HEK293 (cell line): ENCODE measurements around the gene PWWP2A.

ENCODE experiments used
- CTCF ChIA-PET: fragments of 350-600 bp; formaldehyde crosslinking; extraction: SDS; loops from one replicate; lab custom pipeline; 2021; ENCODE audit warnings: antibody characterized with exemption; lab: Yijun Ruan, JAX
- POLR2A ChIA-PET: fragments of 300-600 bp; formaldehyde crosslinking; extraction: SDS; loops from one replicate; lab custom pipeline; 2020; ENCODE audit warnings: antibody characterized with exemption, inconsistent platforms; lab: Yijun Ruan, JAX
- H3K27ac ChIP-seq: fragments of 200-500 bp; sonication (Bioruptor generic); 2 replicates; pipeline ENCODE4 v1.5.1; 2014; ENCODE audit warnings: low read depth, low read length, control low read depth, inconsistent platforms; ENCODE audit errors: extremely low read depth
- H3K36me3 ChIP-seq, 2 experiments: fragments of 200-500 bp in 1 of 2; sonication (Bioruptor generic) in 1 of 2; 1 replicate in 1 of 2; 2 replicates in 1 of 2; pipeline ENCODE4 v1.5.1; 2014 to 2017; ENCODE audit warnings: inconsistent platforms in 2 of 2, low read length in 2 of 2; ENCODE audit not compliant: control insufficient read depth in 2 of 2, insufficient read depth in 1 of 2
- H3K4me1 ChIP-seq: fragments of 200-500 bp; sonication (Bioruptor generic); 2 replicates; pipeline ENCODE4 v1.5.1; 2014; ENCODE audit warnings: mild to moderate bottlenecking, low read length, inconsistent platforms; ENCODE audit not compliant: control insufficient read depth, insufficient read depth
- H3K4me3 ChIP-seq: 2 replicates; pipeline ENCODE4 v1.5.1; 2011; ENCODE audit warnings: low read depth, mild to moderate bottlenecking, control low read depth, low read length, moderate library complexity
- H3K9me3 ChIP-seq: fragments of 200-500 bp; sonication (Bioruptor generic); 2 replicates; pipeline ENCODE4 v1.5.1; 2014; ENCODE audit warnings: low read depth, low read length, inconsistent platforms; ENCODE audit not compliant: control insufficient read depth, insufficient read depth
- GLI4 ChIP-seq: fragments of 450-650 bp; formaldehyde crosslinking; IDR thresholded peaks from 2 replicates; pipeline ENCODE4 v1.5.1; 2016; ENCODE audit warnings: missing biosample characterization, missing genetic modification characterization
- IKZF3 ChIP-seq: fragments of 450-650 bp; IDR thresholded peaks from 2 replicates; pipeline ENCODE4 v1.5.0; 2018; ENCODE audit warnings: missing biosample characterization, mild to moderate bottlenecking, missing genetic modification characterization, moderate library complexity
- SP3 ChIP-seq: fragments of 450-650 bp; formaldehyde crosslinking; IDR thresholded peaks from 2 replicates; pipeline ENCODE4 v1.5.1; 2016; ENCODE audit warnings: missing biosample characterization, missing genetic modification characterization
- WT1 ChIP-seq: fragments of 450-650 bp; formaldehyde crosslinking; IDR thresholded peaks from 2 replicates; pipeline ENCODE4 v1.5.1; 2016; ENCODE audit warnings: missing biosample characterization, missing genetic modification characterization
- YY2 ChIP-seq: fragments of 450-650 bp; formaldehyde crosslinking; IDR thresholded peaks from 2 replicates; pipeline ENCODE4 v1.5.1; 2016; ENCODE audit warnings: missing biosample characterization, missing genetic modification characterization
- ZEB2 ChIP-seq: fragments of 450-650 bp; formaldehyde crosslinking; IDR thresholded peaks from 2 replicates; pipeline ENCODE4 v1.5.1; 2016; ENCODE audit warnings: missing biosample characterization, missing genetic modification characterization
- ZFHX2 ChIP-seq: fragments of 450-650 bp; formaldehyde crosslinking; conservative IDR thresholded peaks from 2 replicates; pipeline ENCODE4 v1.5.1; 2016; ENCODE audit warnings: missing biosample characterization, missing genetic modification characterization
- ZNF112 ChIP-seq: fragments of 450-650 bp; formaldehyde crosslinking; IDR thresholded peaks from 2 replicates; pipeline ENCODE4 v1.5.0; 2017; ENCODE audit warnings: missing biosample characterization, missing genetic modification characterization
- ZNF155 ChIP-seq: fragments of 450-650 bp; formaldehyde crosslinking; IDR thresholded peaks from 2 replicates; pipeline ENCODE4 v1.5.1; 2016; ENCODE audit warnings: missing biosample characterization, missing genetic modification characterization
- ZNF16 ChIP-seq: fragments of 450-650 bp; formaldehyde crosslinking; IDR thresholded peaks from 2 replicates; pipeline ENCODE4 v1.5.1; 2016; ENCODE audit warnings: low read depth, missing biosample characterization, missing genetic modification characterization
- ZNF423 ChIP-seq: fragments of 450-650 bp; formaldehyde crosslinking; IDR thresholded peaks from 2 replicates; pipeline ENCODE4 v1.5.1; 2016; ENCODE audit warnings: missing biosample characterization, missing genetic modification characterization
- ZNF501 ChIP-seq: fragments of 450-650 bp; formaldehyde crosslinking; IDR thresholded peaks from 2 replicates; pipeline ENCODE4 v1.5.1; 2016; ENCODE audit warnings: missing biosample characterization, missing genetic modification characterization
- ZNF701 ChIP-seq: fragments of 450-650 bp; formaldehyde crosslinking; IDR thresholded peaks from 2 replicates; pipeline ENCODE4 v1.5.1; 2016; ENCODE audit warnings: missing biosample characterization, missing genetic modification characterization
- TF ChIP-seq, protein P1 (sequence below): fragments of 450-650 bp; formaldehyde crosslinking; IDR thresholded peaks from 2 replicates; pipeline ENCODE4 v1.5.1; 2016; ENCODE audit warnings: missing biosample characterization, missing genetic modification characterization
- TF ChIP-seq, protein P2 (sequence below): sonication (generic); formaldehyde crosslinking; IDR thresholded peaks from 2 replicates; pipeline ENCODE4 v1.8.1; 2022; ENCODE audit warnings: mild to moderate bottlenecking, moderate library complexity, missing genetic modification reagents
- TF ChIP-seq, protein P3 (sequence below): fragments of 450-650 bp; formaldehyde crosslinking; IDR thresholded peaks from 2 replicates; pipeline ENCODE4 v1.5.1; 2016; ENCODE audit warnings: missing biosample characterization, missing genetic modification characterization
- TF ChIP-seq, protein P4 (sequence below): fragments of 450-650 bp; formaldehyde crosslinking; IDR thresholded peaks from 2 replicates; pipeline ENCODE4 v1.5.1; 2016; ENCODE audit warnings: missing biosample characterization, missing genetic modification characterization
- TF ChIP-seq, protein P5 (sequence below): fragments of 450-650 bp; formaldehyde crosslinking; IDR thresholded peaks from 2 replicates; pipeline ENCODE4 v1.5.1; 2017; ENCODE audit warnings: missing biosample characterization, missing genetic modification characterization
- TF ChIP-seq, protein P6 (sequence below): fragments of 450-650 bp; formaldehyde crosslinking; IDR thresholded peaks from 2 replicates; pipeline ENCODE4 v1.5.1; 2016; ENCODE audit warnings: missing biosample characterization, missing genetic modification characterization
- TF ChIP-seq, protein P7 (sequence below): fragments of 450-650 bp; formaldehyde crosslinking; conservative IDR thresholded peaks from 2 replicates; pipeline ENCODE4 v1.5.1; 2016; ENCODE audit warnings: low read depth, missing biosample characterization, missing genetic modification characterization

Gene PWWP2A

DNA sequence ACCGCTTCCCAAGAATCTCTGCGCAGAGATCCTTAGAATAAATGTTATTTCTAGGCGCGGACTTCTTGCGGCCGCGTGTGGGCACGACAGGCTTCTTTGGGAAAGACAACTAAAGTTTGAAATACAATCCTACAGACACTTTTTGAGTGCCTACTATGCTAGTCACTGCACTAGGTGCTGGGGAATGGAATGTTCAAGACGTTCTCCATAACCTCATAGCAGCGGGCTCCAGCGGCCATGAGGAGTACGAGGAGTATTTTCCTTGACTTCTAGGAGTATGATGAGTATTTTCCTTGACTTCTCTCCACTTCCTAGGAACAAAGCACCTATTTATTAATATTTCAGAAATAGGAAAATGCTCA, 636 bp upstream of the PWWP2A start (continued):
- TF ChIP-seq ZNF501 (tag by site-specific recombination): no peak
- TF ChIP-seq ZNF423: no peak
- TF ChIP-seq YY2 (tag by site-specific recombination): no peak
- TF ChIP-seq, protein P1, sequence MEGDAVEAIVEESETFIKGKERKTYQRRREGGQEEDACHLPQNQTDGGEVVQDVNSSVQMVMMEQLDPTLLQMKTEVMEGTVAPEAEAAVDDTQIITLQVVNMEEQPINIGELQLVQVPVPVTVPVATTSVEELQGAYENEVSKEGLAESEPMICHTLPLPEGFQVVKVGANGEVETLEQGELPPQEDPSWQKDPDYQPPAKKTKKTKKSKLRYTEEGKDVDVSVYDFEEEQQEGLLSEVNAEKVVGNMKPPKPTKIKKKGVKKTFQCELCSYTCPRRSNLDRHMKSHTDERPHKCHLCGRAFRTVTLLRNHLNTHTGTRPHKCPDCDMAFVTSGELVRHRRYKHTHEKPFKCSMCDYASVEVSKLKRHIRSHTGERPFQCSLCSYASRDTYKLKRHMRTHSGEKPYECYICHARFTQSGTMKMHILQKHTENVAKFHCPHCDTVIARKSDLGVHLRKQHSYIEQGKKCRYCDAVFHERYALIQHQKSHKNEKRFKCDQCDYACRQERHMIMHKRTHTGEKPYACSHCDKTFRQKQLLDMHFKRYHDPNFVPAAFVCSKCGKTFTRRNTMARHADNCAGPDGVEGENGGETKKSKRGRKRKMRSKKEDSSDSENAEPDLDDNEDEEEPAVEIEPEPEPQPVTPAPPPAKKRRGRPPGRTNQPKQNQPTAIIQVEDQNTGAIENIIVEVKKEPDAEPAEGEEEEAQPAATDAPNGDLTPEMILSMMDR: no peak
- TF ChIP-seq ZNF16 (tag by site-specific recombination): no peak
- TF ChIP-seq, all 188 proteins: peak for 5

DNA sequence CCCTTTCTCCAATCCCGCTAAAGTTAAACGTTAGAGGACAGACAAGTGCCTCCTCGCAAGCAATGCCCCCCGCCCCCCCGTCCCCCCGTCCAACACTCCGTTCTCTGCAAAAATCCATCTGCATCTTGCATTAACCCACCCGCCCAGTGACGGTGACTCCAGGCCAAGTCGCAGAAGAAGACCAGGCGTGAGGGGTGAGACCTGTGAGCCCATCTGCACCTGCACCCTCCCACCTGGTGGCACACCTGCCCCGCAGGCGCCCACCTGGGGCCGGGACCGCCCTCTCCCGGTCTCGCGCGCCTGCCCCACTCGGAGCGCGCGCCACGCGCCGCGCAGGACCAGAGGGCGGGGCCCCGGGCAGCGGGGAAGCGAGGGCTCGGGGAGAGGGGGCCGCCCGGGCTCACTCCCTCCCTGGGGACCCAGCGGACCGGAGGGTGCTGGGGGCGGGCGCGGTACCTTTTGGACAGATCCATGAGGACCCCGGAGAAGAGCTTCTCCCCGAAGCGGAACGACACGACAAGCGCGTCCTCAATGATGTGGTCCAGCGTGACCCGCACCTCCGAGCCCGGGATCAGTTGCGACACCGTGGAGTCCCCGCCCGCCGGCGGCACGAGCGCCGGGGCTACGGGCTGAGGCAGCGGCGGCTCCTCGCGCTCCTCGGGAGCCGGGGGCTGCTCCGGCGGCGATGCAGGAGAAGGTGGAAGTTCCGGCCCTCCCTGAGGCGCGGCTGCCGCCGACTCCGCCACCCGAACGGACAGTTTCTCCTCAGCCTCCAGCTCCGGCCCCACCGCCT, 705 bp downstream of the PWWP2A start:
- Histone ChIP-seq H3K4me1 (peaks cover 4% of the 10 kb centered on the region; the same call in 1 of the 2 replicates), H3K27ac (peak overlapping the region; percentile 86; the same call in 1 of the 2 replicates), H3K9me3 (no peaks in the 10 kb centered on the region), H3K4me3 (peak overlapping the region; percentile 86), H3K36me3 (peaks cover 27 to 29% of the 10 kb centered on the region in 2 experiments; a peak in 2 of 3 replicates)
- ChIA-PET POLR2A (interaction anchor here (0.9 to 1.6 kb wide), 4 partner anchors 43 to 79 kb away, joined by 3 to 10 read pairs (median 3); no protein-coding TSS in a partner anchor), CTCF (interaction anchor here (0.6 to 1.3 kb wide), 3 partner anchors 38 to 230 kb away, joined by 3 to 5 read pairs (median 4); no protein-coding TSS in a partner anchor)
- no peak for TF ChIP-seq WT1 (tag by site-specific recombination)
- TF ChIP-seq ZFHX2 (tag by site-specific recombination): no peak
- TF ChIP-seq ZEB2 (tag by site-specific recombination): 0 out of 2 replicates have a peak, but pooled peaks have one; percentile 45
- TF ChIP-seq ZNF112: no peak
- TF ChIP-seq GLI4: no peak
- TF ChIP-seq, protein P2, sequence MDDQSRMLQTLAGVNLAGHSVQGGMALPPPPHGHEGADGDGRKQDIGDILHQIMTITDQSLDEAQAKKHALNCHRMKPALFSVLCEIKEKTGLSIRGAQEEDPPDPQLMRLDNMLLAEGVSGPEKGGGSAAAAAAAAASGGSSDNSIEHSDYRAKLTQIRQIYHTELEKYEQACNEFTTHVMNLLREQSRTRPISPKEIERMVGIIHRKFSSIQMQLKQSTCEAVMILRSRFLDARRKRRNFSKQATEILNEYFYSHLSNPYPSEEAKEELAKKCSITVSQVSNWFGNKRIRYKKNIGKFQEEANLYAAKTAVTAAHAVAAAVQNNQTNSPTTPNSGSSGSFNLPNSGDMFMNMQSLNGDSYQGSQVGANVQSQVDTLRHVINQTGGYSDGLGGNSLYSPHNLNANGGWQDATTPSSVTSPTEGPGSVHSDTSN (CRISPR knock-in tag): no peak
- TF ChIP-seq, protein P3, sequence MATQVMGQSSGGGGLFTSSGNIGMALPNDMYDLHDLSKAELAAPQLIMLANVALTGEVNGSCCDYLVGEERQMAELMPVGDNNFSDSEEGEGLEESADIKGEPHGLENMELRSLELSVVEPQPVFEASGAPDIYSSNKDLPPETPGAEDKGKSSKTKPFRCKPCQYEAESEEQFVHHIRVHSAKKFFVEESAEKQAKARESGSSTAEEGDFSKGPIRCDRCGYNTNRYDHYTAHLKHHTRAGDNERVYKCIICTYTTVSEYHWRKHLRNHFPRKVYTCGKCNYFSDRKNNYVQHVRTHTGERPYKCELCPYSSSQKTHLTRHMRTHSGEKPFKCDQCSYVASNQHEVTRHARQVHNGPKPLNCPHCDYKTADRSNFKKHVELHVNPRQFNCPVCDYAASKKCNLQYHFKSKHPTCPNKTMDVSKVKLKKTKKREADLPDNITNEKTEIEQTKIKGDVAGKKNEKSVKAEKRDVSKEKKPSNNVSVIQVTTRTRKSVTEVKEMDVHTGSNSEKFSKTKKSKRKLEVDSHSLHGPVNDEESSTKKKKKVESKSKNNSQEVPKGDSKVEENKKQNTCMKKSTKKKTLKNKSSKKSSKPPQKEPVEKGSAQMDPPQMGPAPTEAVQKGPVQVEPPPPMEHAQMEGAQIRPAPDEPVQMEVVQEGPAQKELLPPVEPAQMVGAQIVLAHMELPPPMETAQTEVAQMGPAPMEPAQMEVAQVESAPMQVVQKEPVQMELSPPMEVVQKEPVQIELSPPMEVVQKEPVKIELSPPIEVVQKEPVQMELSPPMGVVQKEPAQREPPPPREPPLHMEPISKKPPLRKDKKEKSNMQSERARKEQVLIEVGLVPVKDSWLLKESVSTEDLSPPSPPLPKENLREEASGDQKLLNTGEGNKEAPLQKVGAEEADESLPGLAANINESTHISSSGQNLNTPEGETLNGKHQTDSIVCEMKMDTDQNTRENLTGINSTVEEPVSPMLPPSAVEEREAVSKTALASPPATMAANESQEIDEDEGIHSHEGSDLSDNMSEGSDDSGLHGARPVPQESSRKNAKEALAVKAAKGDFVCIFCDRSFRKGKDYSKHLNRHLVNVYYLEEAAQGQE: peak; percentile 31; the same call in 1 of the 2 replicates
- TF ChIP-seq IKZF3 (tag by site-specific recombination): no peak
- TF ChIP-seq ZNF155 (tag by site-specific recombination): no peak
- TF ChIP-seq, protein P4, sequence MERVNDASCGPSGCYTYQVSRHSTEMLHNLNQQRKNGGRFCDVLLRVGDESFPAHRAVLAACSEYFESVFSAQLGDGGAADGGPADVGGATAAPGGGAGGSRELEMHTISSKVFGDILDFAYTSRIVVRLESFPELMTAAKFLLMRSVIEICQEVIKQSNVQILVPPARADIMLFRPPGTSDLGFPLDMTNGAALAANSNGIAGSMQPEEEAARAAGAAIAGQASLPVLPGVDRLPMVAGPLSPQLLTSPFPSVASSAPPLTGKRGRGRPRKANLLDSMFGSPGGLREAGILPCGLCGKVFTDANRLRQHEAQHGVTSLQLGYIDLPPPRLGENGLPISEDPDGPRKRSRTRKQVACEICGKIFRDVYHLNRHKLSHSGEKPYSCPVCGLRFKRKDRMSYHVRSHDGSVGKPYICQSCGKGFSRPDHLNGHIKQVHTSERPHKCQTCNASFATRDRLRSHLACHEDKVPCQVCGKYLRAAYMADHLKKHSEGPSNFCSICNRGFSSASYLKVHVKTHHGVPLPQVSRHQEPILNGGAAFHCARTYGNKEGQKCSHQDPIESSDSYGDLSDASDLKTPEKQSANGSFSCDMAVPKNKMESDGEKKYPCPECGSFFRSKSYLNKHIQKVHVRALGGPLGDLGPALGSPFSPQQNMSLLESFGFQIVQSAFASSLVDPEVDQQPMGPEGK (tag by site-specific recombination): peak; percentile 19; the same call in 1 of the 2 replicates
- TF ChIP-seq, protein P5, sequence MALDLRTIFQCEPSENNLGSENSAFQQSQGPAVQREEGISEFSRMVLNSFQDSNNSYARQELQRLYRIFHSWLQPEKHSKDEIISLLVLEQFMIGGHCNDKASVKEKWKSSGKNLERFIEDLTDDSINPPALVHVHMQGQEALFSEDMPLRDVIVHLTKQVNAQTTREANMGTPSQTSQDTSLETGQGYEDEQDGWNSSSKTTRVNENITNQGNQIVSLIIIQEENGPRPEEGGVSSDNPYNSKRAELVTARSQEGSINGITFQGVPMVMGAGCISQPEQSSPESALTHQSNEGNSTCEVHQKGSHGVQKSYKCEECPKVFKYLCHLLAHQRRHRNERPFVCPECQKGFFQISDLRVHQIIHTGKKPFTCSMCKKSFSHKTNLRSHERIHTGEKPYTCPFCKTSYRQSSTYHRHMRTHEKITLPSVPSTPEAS: no peak
- TF ChIP-seq ZNF701 (tag by site-specific recombination): no peak
- peak; percentile 20; the same call in 1 of the 2 replicates for TF ChIP-seq SP3 (tag by site-specific recombination)
- TF ChIP-seq, protein P6, sequence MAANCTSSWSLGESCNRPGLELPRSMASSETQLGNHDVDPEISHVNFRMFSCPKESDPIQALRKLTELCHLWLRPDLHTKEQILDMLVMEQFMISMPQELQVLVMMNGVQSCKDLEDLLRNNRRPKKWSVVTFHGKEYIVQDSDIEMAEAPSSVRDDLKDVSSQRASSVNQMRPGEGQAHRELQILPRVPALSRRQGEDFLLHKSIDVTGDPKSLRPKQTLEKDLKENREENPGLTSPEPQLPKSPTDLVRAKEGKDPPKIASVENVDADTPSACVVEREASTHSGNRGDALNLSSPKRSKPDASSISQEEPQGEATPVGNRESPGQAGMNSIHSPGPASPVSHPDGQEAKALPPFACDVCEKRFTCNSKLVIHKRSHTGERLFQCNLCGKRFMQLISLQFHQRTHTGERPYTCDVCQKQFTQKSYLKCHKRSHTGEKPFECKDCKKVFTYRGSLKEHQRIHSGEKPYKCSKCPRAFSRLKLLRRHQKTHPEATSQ (tag by site-specific recombination): no peak
- TF ChIP-seq, protein P7, sequence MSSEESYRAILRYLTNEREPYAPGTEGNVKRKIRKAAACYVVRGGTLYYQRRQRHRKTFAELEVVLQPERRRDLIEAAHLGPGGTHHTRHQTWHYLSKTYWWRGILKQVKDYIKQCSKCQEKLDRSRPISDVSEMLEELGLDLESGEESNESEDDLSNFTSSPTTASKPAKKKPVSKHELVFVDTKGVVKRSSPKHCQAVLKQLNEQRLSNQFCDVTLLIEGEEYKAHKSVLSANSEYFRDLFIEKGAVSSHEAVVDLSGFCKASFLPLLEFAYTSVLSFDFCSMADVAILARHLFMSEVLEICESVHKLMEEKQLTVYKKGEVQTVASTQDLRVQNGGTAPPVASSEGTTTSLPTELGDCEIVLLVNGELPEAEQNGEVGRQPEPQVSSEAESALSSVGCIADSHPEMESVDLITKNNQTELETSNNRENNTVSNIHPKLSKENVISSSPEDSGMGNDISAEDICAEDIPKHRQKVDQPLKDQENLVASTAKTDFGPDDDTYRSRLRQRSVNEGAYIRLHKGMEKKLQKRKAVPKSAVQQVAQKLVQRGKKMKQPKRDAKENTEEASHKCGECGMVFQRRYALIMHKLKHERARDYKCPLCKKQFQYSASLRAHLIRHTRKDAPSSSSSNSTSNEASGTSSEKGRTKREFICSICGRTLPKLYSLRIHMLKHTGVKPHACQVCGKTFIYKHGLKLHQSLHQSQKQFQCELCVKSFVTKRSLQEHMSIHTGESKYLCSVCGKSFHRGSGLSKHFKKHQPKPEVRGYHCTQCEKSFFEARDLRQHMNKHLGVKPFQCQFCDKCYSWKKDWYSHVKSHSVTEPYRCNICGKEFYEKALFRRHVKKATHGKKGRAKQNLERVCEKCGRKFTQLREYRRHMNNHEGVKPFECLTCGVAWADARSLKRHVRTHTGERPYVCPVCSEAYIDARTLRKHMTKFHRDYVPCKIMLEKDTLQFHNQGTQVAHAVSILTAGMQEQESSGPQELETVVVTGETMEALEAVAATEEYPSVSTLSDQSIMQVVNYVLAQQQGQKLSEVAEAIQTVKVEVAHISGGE (tag by site-specific recombination): 0 out of 2 replicates have a peak, but pooled peaks have one; percentile 23
